ENCODE measurements around the gene IPPK.
"Not testable (repeated sequence)": the region's sequence is repeated elsewhere in the genome, so short reads cannot be mapped to it uniquely, and the experiment has no call there.

IPPK gene

GRCh38 chr9:92589923-92590322 lies 80.0 kb downstream of the IPPK start:
- DNase-seq, result no peak

GRCh38 chr9:92576175-92576574 lies 93.8 kb downstream of the IPPK start:
- no peak for DNase-seq

GRCh38 chr9:92573612-92574011 lies 96.3 kb downstream of the IPPK start:
- not testable (repeated sequence) for DNase-seq

GRCh38 chr9:92571871-92572270 lies 98.1 kb downstream of the IPPK start:
- DNase-seq, result not testable (repeated sequence)

- no peak for DNase-seq
These were observed 104.9 kb downstream of the IPPK start for GRCh38 chr9:92564982-92565381.

- no peak for DNase-seq
These were observed 105.4 kb downstream of the IPPK start for GRCh38 chr9:92564504-92564903.
